PC-3 (cell line): ENCODE results near the gene TMEM11.

ENCODE experiments used
- EZH2 ChIP-seq: fragments of 300-600 bp; sonication (generic); IDR thresholded peaks from one replicate; pipeline ENCODE4 v1.6.1; 2017; ENCODE audit warnings: antibody characterized with exemption, mild to moderate bottlenecking, low read length; ENCODE audit not compliant: unreplicated experiment
- EZH2phosphoT487 ChIP-seq: fragments of 300-600 bp; sonication (generic); IDR thresholded peaks from 2 replicates; pipeline ENCODE4 v1.6.1; 2018; ENCODE audit warnings: mild to moderate bottlenecking, antibody characterized with exemption, low read length, borderline replicate concordance
- TF ChIP-seq, protein P1 (sequence below): fragments of 300-600 bp; sonication (generic); conservative IDR thresholded peaks from 2 replicates; pipeline ENCODE4 v1.5.1; 2017; ENCODE audit warnings: antibody characterized with exemption, low read depth, mild to moderate bottlenecking, low read length

DNA sequence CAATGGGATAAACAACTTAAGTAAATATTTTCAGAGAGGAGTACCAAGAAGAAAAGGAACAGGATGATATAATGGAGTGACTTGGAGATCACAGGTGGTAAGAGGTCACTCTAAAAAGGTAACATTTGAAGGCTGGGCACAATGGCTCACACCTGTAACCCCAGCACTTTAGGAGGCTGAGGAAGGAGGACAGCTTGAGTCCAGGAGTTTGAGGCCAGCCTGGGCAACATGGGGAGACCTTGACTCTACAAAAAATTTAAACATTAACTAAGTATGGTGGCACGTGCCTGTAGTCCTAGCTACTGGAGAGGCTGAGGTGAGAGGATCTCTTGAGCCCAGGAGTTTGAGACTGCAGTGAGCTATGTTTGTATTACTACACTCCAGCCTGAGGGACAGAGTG is 3.4 kb upstream of the TMEM11 start:
- TF ChIP-seq, protein P1, sequence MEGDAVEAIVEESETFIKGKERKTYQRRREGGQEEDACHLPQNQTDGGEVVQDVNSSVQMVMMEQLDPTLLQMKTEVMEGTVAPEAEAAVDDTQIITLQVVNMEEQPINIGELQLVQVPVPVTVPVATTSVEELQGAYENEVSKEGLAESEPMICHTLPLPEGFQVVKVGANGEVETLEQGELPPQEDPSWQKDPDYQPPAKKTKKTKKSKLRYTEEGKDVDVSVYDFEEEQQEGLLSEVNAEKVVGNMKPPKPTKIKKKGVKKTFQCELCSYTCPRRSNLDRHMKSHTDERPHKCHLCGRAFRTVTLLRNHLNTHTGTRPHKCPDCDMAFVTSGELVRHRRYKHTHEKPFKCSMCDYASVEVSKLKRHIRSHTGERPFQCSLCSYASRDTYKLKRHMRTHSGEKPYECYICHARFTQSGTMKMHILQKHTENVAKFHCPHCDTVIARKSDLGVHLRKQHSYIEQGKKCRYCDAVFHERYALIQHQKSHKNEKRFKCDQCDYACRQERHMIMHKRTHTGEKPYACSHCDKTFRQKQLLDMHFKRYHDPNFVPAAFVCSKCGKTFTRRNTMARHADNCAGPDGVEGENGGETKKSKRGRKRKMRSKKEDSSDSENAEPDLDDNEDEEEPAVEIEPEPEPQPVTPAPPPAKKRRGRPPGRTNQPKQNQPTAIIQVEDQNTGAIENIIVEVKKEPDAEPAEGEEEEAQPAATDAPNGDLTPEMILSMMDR, result no peak
- TF ChIP-seq EZH2phosphoT487, result no peak
- TF ChIP-seq EZH2, result no peak
